HG03139 (cell line): Measurements from ENCODE around the gene SMARCA1.
"Not testable (repeated sequence)": the region's sequence is repeated elsewhere in the genome, so short reads cannot be mapped to it uniquely, and the experiment has no call there.

Source experiments
- ATAC-seq: cut with Tn5 transposase; IDR thresholded peaks from one replicate; pipeline ENCODE4 v1.9.1; 2021; ENCODE audit not compliant: unreplicated experiment

SMARCA1 gene

GRCh38 chrX:129523079-129523911, at the start of gene SMARCA1:
Gene SMARCA1 (minus strand): TSS chrX:129523490. CDS start chrX:129523370, 120 bp downstream.
- no peak for ATAC-seq

- no peak for ATAC-seq
Observed at GRCh38 chrX:129572422-129572821, 49.1 kb upstream of the SMARCA1 start.

GRCh38 chrX:129568349-129568748, 45.1 kb upstream of the SMARCA1 start:
- no peak for ATAC-seq

- ATAC-seq: no peak
Observed at GRCh38 chrX:129566073-129566472, 42.8 kb upstream of the SMARCA1 start.

- ATAC-seq: no peak
Observed at GRCh38 chrX:129565046-129565650, 41.9 kb upstream of the SMARCA1 start.

GRCh38 chrX:129564345-129564744, 41.1 kb upstream of the SMARCA1 start:
- not testable (repeated sequence) for ATAC-seq

- no peak for ATAC-seq
Observed at GRCh38 chrX:129561453-129561852, 38.2 kb upstream of the SMARCA1 start.

- ATAC-seq: no peak
Observed at GRCh38 chrX:129559783-129560182, 36.5 kb upstream of the SMARCA1 start.

- no peak for ATAC-seq
Observed at GRCh38 chrX:129557844-129558480, 34.7 kb upstream of the SMARCA1 start.

GRCh38 chrX:129556806-129557315, 33.6 kb upstream of the SMARCA1 start:
- ATAC-seq: no peak

GRCh38 chrX:129554816-129555215, 31.5 kb upstream of the SMARCA1 start:
- ATAC-seq: not testable (repeated sequence)

GRCh38 chrX:129553619-129554288, 30.5 kb upstream of the SMARCA1 start:
- peak; percentile 91 for ATAC-seq

GRCh38 chrX:129549124-129549523, 25.8 kb upstream of the SMARCA1 start:
- no peak for ATAC-seq

GRCh38 chrX:129545408-129545807, 22.1 kb upstream of the SMARCA1 start:
- ATAC-seq: no peak

GRCh38 chrX:129544780-129545179, 21.5 kb upstream of the SMARCA1 start:
- ATAC-seq: no peak

- peak; percentile 29 for ATAC-seq
Observed at GRCh38 chrX:129540722-129541184, 17.5 kb upstream of the SMARCA1 start.

GRCh38 chrX:129540068-129540653, 16.9 kb upstream of the SMARCA1 start, which contains the start of gene OCRL:
Gene OCRL (plus strand): TSS chrX:129540259. CDS start chrX:129540440, 181 bp downstream.
- ATAC-seq: peak; percentile 97

- ATAC-seq: no peak
Observed at GRCh38 chrX:129534816-129535578, 11.7 kb upstream of the SMARCA1 start.

- no peak for ATAC-seq
Observed at GRCh38 chrX:129531132-129531531, 7.8 kb upstream of the SMARCA1 start.

GRCh38 chrX:129530410-129530809, 7.1 kb upstream of the SMARCA1 start:
- ATAC-seq: no peak
